Activated CD8-positive, alpha-beta T cell treated with anti-CD3 and anti-CD28 coated beads for 36 hours (primary cell): ENCODE data around the gene MYO5B. TPM values are rescaled to one million over a fixed set of nuclear protein-coding genes. Genes with fewer than 3 reads are reported as not detected.

Experiments
- ATAC-seq: fragments of 200-7000 bp; cut with Tn5 transposase; one replicate; pipeline ENCODE4 v1.10.0; 2021; ENCODE audit warnings: mild to moderate bottlenecking, moderate library complexity
- CTCF ChIA-PET: fragments of 350-600 bp; sonication (Branson Sonifier 250); formaldehyde crosslinking; loops from one replicate; lab custom pipeline; 2021; ENCODE audit warnings: antibody characterized with exemption; lab: Charles Lee
- POLR2A ChIA-PET: fragments of 350-600 bp; sonication (Branson Sonifier 250); formaldehyde crosslinking; loops from one replicate; lab custom pipeline; 2021; ENCODE audit warnings: antibody characterized with exemption; lab: Charles Lee
- DNase-seq: peaks from one replicate; pipeline ENCODE4 v3.0.0-alpha.2; 2020
- H3K27ac Mint-ChIP-seq: one replicate; pipeline ENCODE4 v1.8.0; 2021; ENCODE audit warnings: mild to moderate bottlenecking, mixed read lengths
- H3K27me3 Mint-ChIP-seq: one replicate; pipeline ENCODE4 v1.8.0; 2021; ENCODE audit warnings: mixed read lengths
- H3K36me3 Mint-ChIP-seq: one replicate; pipeline ENCODE4 v1.8.0; 2021; ENCODE audit warnings: low read depth, mixed read lengths
- H3K4me1 Mint-ChIP-seq: one replicate; pipeline ENCODE4 v1.8.0; 2021; ENCODE audit warnings: low read depth, mixed read lengths
- H3K4me3 Mint-ChIP-seq: one replicate; pipeline ENCODE4 v1.8.0; 2021; ENCODE audit warnings: mild to moderate bottlenecking, moderate library complexity, mixed read lengths
- H3K9me3 Mint-ChIP-seq: one replicate; pipeline ENCODE4 v1.8.0; 2021; ENCODE audit warnings: mixed read lengths
- CTCF ChIP-seq: fragments of 200-600 bp; IDR thresholded peaks from one replicate; pipeline ENCODE4 v1.8.0; 2022; ENCODE audit warnings: antibody characterized with exemption, mild to moderate bottlenecking
- intact Hi-C: fragments of 100-400 bp; cut with micrococcal nuclease; formaldehyde crosslinking; loops from one replicate; pipeline ENCODE4 v1.10.0; 2022
- total RNA-seq, 2 experiments: library from RNA; stranded (reverse); gene quantifications; one replicate each; pipeline ENCODE4 v1.2.3, GENCODE V29; 2021

The MYO5B gene
- total RNA-seq, 2 experiments from 2014 or later = 0.09 TPM; not detected in 1

DNA sequence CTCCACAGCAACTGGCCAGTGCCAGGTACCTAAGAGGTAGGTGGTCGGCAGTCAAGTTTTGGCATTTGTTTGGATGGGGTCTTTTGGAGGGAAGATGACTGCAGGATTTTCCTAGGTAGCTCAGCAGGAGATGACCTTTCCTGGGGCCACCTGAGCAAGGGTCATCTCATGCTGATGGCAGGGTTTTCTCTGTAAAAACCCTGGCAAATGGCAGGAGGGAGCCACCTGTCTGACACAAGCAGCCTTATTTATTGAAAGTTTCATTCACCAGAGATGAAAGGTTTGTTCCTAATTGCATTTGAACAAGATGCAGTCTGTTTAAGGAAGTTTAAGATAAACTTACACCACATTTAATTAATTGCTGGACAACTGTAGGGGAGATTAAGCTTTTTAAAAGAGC lies 350.0 kb downstream of the MYO5B start:
- CTCF ChIA-PET = interaction anchor here (1.0 to 2.3 kb wide), 4 partner anchors 8 to 334 kb away, joined by 3 to 7 read pairs (median 4); no protein-coding TSS in a partner anchor
- Mint-ChIP-seq H3K27me3 (peaks cover 11% of the 10 kb centered on the region), H3K36me3 (no peaks in the 10 kb centered on the region), H3K4me3 (no peak overlapping the region), H3K27ac (no peak overlapping the region), H3K9me3 (no peaks in the 10 kb centered on the region), H3K4me1 (no peaks in the 10 kb centered on the region)
- no peak for TF ChIP-seq CTCF
- no peak for ATAC-seq
- no peak for DNase-seq
- intact Hi-C loops = no loop called here
- POLR2A ChIA-PET = no interaction called here

DNA sequence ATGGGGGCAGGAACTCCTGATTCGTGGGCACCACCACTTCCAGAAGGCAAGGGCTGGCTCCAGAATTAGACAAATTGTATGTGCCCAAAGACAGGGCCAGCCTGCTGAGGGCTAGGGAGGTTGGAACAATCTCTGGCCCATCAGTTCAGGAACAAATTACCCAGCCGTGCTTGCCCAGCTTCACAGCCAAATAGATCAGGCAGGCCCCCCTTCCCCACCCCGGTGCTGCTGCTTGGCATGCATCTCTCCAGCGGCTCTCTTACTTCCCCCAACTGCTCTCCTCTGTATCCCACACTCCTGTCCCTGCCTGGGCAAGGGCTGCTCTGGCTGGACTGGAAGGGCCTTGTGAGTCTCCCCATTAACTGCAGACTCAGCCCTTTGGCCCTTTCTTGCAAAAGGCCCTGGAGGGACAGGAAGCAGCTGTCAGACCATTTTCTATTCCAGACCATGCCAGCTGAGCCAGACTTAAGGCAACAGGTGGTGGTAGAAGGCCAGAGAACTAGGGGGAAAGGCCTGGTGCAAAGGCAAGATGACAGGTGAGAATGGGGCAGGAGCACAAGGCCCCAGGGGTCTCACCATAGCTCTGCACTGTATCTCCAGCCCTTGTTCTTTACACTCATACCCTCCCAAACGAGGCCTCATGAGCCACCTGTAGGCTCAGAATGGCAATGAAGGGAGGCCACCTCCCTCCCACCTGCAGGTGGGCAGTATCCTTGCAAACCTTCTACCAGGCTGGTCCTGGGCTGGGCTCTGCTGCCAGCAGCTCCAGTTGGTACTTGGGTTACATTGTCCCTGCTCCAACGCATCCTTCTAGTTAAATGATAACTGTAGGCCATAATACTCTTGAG lies 350.9 kb downstream of the MYO5B start:
- Mint-ChIP-seq H3K27me3 (peaks cover 11% of the 10 kb centered on the region), H3K36me3 (no peaks in the 10 kb centered on the region), H3K4me3 (no peak overlapping the region), H3K9me3 (no peaks in the 10 kb centered on the region), H3K27ac (no peak overlapping the region), H3K4me1 (no peaks in the 10 kb centered on the region)
- no peak for TF ChIP-seq CTCF
- no peak for DNase-seq
- CTCF ChIA-PET = interaction anchor here (1.0 to 1.2 kb wide), 2 partner anchors 9 to 18 kb away, joined by 3 to 4 read pairs; no protein-coding TSS in a partner anchor
- POLR2A ChIA-PET = no interaction called here
- ATAC-seq = no peak
- intact Hi-C loops = no loop called here

DNA sequence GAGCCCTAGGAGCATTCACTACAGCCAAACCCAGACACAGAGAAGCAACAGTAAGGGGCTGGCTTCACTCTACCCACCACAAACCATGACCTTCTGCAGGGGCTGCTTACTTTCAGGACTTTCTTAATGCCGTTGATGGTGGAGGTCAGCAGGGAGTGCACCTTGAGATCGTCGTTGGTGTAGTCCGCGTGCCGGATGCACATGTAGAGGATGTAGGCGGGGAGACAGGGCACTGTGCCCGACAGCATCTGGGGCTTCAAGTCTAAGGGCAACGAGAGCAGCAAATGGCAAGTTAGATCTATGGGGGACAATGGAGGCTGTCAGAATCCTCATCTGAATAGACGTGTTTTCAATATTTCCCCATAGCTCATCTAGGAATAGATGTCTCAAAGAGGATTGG lies 351.8 kb downstream of the MYO5B start:
- POLR2A ChIA-PET = no interaction called here
- no peak overlapping the region for H3K27ac Mint-ChIP-seq
- no peak for DNase-seq
- ATAC-seq = no peak
- TF ChIP-seq CTCF = no peak
- intact Hi-C loops = no loop called here
- peaks cover 5% of the 10 kb centered on the region for H3K27me3 Mint-ChIP-seq
- H3K36me3 Mint-ChIP-seq = no peaks in the 10 kb centered on the region
- H3K4me3 Mint-ChIP-seq = no peak overlapping the region
- CTCF ChIA-PET = no interaction called here
- no peaks in the 10 kb centered on the region for H3K4me1 Mint-ChIP-seq
- H3K9me3 Mint-ChIP-seq = no peaks in the 10 kb centered on the region

- intact Hi-C loops = no loop called here
- no peak for DNase-seq
- H3K27me3 Mint-ChIP-seq = peaks cover under 1% of the 10 kb centered on the region
- no peaks in the 10 kb centered on the region for H3K36me3 Mint-ChIP-seq
- no peaks in the 10 kb centered on the region for H3K4me1 Mint-ChIP-seq
- no peak for TF ChIP-seq CTCF
- CTCF ChIA-PET = interaction anchor here (0.8 to 2.2 kb wide), 2 partner anchors 15 to 20 kb away, joined by 3 to 6 read pairs; no protein-coding TSS in a partner anchor
- no peak overlapping the region for H3K4me3 Mint-ChIP-seq
- no peak for ATAC-seq
- no peaks in the 10 kb centered on the region for H3K9me3 Mint-ChIP-seq
- POLR2A ChIA-PET = no interaction called here
- no peak overlapping the region for H3K27ac Mint-ChIP-seq
These were observed 352.3 kb downstream of the MYO5B start for GRCh38 chr18:49842656-49843055.
